Lung (tissue), 12 donors: Measurements from ENCODE around the gene UBE2U. TPM values are rescaled to one million over a fixed set of nuclear protein-coding genes. Genes with fewer than 3 reads are reported as not detected.

Source experiments
- ATAC-seq: fragments of 200-7000 bp; cut with Tn5 transposase; one replicate; pipeline ENCODE4 v1.9.1; 2020; ENCODE audit warnings: moderate number of reproducible peaks; ENCODE audit not compliant: insufficient read depth, low FRiP score
- DNase-seq, 3 donors: peaks; one replicate each; pipeline ENCODE4 v3.0.0-alpha.2; 2013 to 2017
- H3K27ac ChIP-seq, 2 donors: one replicate each; pipeline ENCODE4 v1.5.1; 2013; ENCODE audit warnings: mild to moderate bottlenecking in 2 of 2, moderate library complexity in 2 of 2, control low read depth in 1 of 2, inconsistent platforms in 1 of 2, low read depth in 1 of 2, low read length in 1 of 2
- H3K27me3 ChIP-seq, 3 donors: one replicate each; pipeline ENCODE4 v1.5.1; 2013; ENCODE audit warnings: low read length in 2 of 3; ENCODE audit not compliant: control insufficient read depth in 3 of 3, insufficient read depth in 3 of 3
- H3K36me3 ChIP-seq, 4 donors: one replicate each; pipeline ENCODE4 v1.5.1; 2013; ENCODE audit warnings: low read length in 4 of 4, mild to moderate bottlenecking in 1 of 4, moderate library complexity in 1 of 4; ENCODE audit not compliant: control insufficient read depth in 4 of 4, insufficient read depth in 4 of 4
- H3K4me1 ChIP-seq, 5 donors: one replicate each; pipeline ENCODE4 v1.5.1; 2013; ENCODE audit warnings: low read length in 5 of 5, mild to moderate bottlenecking in 2 of 5, moderate library complexity in 1 of 5; ENCODE audit not compliant: control insufficient read depth in 5 of 5, insufficient read depth in 5 of 5
- H3K4me3 ChIP-seq: one replicate; pipeline ENCODE4 v1.5.1; 2013; ENCODE audit warnings: mild to moderate bottlenecking, control low read depth, moderate library complexity
- H3K9ac ChIP-seq, 2 donors: one replicate each; pipeline ENCODE4 v1.5.1; 2013; ENCODE audit warnings: low read length in 2 of 2, control low read depth in 1 of 2; ENCODE audit not compliant: insufficient read depth in 1 of 2
- H3K9me3 ChIP-seq, 4 donors: one replicate each; pipeline ENCODE4 v1.5.1; 2013; ENCODE audit warnings: low read length in 3 of 4, mild to moderate bottlenecking in 1 of 4, moderate library complexity in 1 of 4; ENCODE audit not compliant: control insufficient read depth in 4 of 4, insufficient read depth in 3 of 4
- WGBS, 2 donors: extraction: QIAGEN DNeasy Blood & Tissue Kit; methylation state at CpG; one replicate each; pipeline ENCODE4 v1.1.7; 2013; 5-methylcytosine and 5-hydroxymethylcytosine counted together
- polyA plus RNA-seq, 2 donors: library from polyadenylated mRNA; stranded (reverse); fragments of 200-250 nt; gene quantifications; one replicate each; pipeline ENCODE4 v1.2.1, GENCODE V29; 2013
- total RNA-seq, 2 donors: library from RNA; depleted of rRNA in 1 of 2; stranded (reverse); fragments of >200 nt in 1 of 2; gene quantifications; one replicate each; pipeline ENCODE4 v1.2.1, GENCODE V29; 2014 to 2021
- TF ChIP-seq, protein P1 (sequence below): IDR thresholded peaks from 2 replicates; pipeline ENCODE4 v1.5.1; 2012; ENCODE audit warnings: mild to moderate bottlenecking; ENCODE audit errors: control extremely low read depth, extremely low read depth
- donor health status: control.
- donor health status: control.
- donor health status: Bipolar disorder and iron deficiency.
- donor health status: healthy.
- donor health status: DM: yes; HTN: yes; CAD: no.

The UBE2U gene
- total and polyA plus RNA-seq, 4 donors, result not detected

DNA sequence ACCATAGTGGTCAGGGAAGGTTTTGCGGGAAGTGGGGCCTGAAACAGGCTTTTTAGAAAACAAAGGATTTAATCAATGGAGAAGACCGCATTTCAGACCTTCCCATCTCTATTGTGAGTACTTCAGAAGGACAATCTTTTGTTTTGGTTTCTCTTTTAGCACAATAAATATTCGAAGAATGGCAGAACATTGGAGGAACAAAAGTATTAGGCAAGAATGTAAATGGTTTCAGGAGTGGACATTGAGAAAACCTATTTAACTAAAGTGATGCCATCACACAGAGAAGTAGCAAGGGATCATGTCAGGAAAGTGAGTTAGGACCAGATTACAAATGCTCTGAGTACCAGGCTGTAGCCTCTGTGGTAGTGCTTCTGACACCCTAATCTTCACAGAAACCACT is 26.8 kb upstream of the UBE2U start:
- Histone ChIP-seq H3K4me1 (peaks cover 5 to 51% (median 17%) of the 10 kb centered on the region in 5 donors), H3K27ac (no peak overlapping the region), H3K9me3 (no peaks in the 10 kb centered on the region), H3K4me3 (no peak overlapping the region), H3K36me3 (peaks cover 4 to 23% (median 14%) of the 10 kb centered on the region in 4 donors), H3K27me3 (no peaks in the 10 kb centered on the region), H3K9ac (no peak overlapping the region)
- ATAC-seq, result no peak
- TF ChIP-seq, protein P1, sequence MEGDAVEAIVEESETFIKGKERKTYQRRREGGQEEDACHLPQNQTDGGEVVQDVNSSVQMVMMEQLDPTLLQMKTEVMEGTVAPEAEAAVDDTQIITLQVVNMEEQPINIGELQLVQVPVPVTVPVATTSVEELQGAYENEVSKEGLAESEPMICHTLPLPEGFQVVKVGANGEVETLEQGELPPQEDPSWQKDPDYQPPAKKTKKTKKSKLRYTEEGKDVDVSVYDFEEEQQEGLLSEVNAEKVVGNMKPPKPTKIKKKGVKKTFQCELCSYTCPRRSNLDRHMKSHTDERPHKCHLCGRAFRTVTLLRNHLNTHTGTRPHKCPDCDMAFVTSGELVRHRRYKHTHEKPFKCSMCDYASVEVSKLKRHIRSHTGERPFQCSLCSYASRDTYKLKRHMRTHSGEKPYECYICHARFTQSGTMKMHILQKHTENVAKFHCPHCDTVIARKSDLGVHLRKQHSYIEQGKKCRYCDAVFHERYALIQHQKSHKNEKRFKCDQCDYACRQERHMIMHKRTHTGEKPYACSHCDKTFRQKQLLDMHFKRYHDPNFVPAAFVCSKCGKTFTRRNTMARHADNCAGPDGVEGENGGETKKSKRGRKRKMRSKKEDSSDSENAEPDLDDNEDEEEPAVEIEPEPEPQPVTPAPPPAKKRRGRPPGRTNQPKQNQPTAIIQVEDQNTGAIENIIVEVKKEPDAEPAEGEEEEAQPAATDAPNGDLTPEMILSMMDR, result no peak
- 63 to 69% methylated on average over 3 of the region's 3 CpGs for WGBS, 2 donors
- no peak for DNase-seq

- WGBS, 2 donors, result 85 to 94% methylated on average over 4 of the region's 4 CpGs
- peaks cover 4 to 23% (median 14%) of the 10 kb centered on the region in 4 donors for H3K36me3 ChIP-seq
- DNase-seq (no peak), ATAC-seq (no peak)
- H3K9ac ChIP-seq, result no peak overlapping the region
- H3K27ac ChIP-seq, result no peak overlapping the region
- H3K4me1 ChIP-seq, result peaks cover 0 to 37% (median 2%) of the 10 kb centered on the region in 5 donors
- H3K4me3 ChIP-seq, result no peak overlapping the region
- TF ChIP-seq, protein P1, result no peak
- H3K9me3 ChIP-seq, result no peaks in the 10 kb centered on the region
- no peaks in the 10 kb centered on the region for H3K27me3 ChIP-seq
Observed at GRCh38 chr1:64179588-64179987, 23.8 kb upstream of the UBE2U start.

GRCh38 chr1:64182207-64182606 is 21.2 kb upstream of the UBE2U start:
- DNase-seq (no peak), ATAC-seq (no peak)
- TF ChIP-seq, protein P1, result no peak
- Histone ChIP-seq H3K36me3 (peaks cover 4 to 20% (median 12%) of the 10 kb centered on the region in 4 donors), H3K27me3 (no peaks in the 10 kb centered on the region), H3K4me1 (peaks cover 0 to 16% (median 5%) of the 10 kb centered on the region in 5 donors), H3K9ac (no peak overlapping the region), H3K4me3 (no peak overlapping the region), H3K27ac (no peak overlapping the region), H3K9me3 (no peaks in the 10 kb centered on the region)
- 89 to 92% methylated on average over 2 of the region's 2 CpGs for WGBS, 2 donors
